Mucosa of descending colon (tissue), 3 donors: ENCODE results near the gene PEMT. TPM values are rescaled to one million over a fixed set of nuclear protein-coding genes. Genes with fewer than 3 reads are reported as not detected.

Experiments
- ATAC-seq: fragments of 200-7000 bp; cut with Tn5 transposase; one replicate; pipeline ENCODE4 v1.9.1; 2020; ENCODE audit warnings: mild to moderate bottlenecking, moderate library complexity
- DNase-seq, 3 donors: peaks; one replicate each; pipeline ENCODE4 v3.0.0-alpha.2; 2020
- H3K36me3 ChIP-seq: fragments of 200-600 bp; one replicate; pipeline ENCODE4 v1.8.0; 2021; ENCODE audit warnings: low read depth, mild to moderate bottlenecking
- H3K4me1 ChIP-seq: fragments of 200-600 bp; one replicate; pipeline ENCODE4 v1.8.0; 2021; ENCODE audit warnings: low read depth, mild to moderate bottlenecking
- H3K4me3 ChIP-seq: fragments of 200-600 bp; one replicate; pipeline ENCODE4 v1.8.0; 2021; ENCODE audit warnings: mild to moderate bottlenecking
- H3K9me3 ChIP-seq: fragments of 200-600 bp; one replicate; pipeline ENCODE4 v1.8.0; 2021; ENCODE audit warnings: mild to moderate bottlenecking
- intact Hi-C, 2 donors: fragments of 100-400 bp; cut with DNase I in 1 of 2; cut with micrococcal nuclease in 1 of 2; formaldehyde crosslinking; loops; one replicate each; pipeline versions ENCODE4 v1.11.0 to v1.11.1; 2022; cut with DNase I, micrococcal nuclease
- total RNA-seq, 3 donors: library from RNA; stranded (reverse); fragmentation: NEBNext Ultra II Directional in 2 of 3; extraction: Animal tissue kit (Norgen Biotek cat#: 25700) in 2 of 3; gene quantifications; one replicate each; pipeline versions ENCODE4 v1.2.1 to v1.2.4, GENCODE V29; 2021 to 2023
- TF ChIP-seq, protein P1 (sequence below): fragments of 200-600 bp; IDR thresholded peaks from one replicate; pipeline ENCODE4 v1.8.0; 2022; ENCODE audit warnings: antibody characterized with exemption, mild to moderate bottlenecking
- donor health status: DM: no; HTN: no; CAD: no; lungs with moderate emphysema.
- donor health status: DM: no; HTN: no; CAD: no.
- donor health status: DM: no; HTN: yes; CAD: no.

The PEMT gene
- total RNA-seq, 3 donors from 2014 or later: 15.4 to 18.3 (median 16.1) TPM

DNA sequence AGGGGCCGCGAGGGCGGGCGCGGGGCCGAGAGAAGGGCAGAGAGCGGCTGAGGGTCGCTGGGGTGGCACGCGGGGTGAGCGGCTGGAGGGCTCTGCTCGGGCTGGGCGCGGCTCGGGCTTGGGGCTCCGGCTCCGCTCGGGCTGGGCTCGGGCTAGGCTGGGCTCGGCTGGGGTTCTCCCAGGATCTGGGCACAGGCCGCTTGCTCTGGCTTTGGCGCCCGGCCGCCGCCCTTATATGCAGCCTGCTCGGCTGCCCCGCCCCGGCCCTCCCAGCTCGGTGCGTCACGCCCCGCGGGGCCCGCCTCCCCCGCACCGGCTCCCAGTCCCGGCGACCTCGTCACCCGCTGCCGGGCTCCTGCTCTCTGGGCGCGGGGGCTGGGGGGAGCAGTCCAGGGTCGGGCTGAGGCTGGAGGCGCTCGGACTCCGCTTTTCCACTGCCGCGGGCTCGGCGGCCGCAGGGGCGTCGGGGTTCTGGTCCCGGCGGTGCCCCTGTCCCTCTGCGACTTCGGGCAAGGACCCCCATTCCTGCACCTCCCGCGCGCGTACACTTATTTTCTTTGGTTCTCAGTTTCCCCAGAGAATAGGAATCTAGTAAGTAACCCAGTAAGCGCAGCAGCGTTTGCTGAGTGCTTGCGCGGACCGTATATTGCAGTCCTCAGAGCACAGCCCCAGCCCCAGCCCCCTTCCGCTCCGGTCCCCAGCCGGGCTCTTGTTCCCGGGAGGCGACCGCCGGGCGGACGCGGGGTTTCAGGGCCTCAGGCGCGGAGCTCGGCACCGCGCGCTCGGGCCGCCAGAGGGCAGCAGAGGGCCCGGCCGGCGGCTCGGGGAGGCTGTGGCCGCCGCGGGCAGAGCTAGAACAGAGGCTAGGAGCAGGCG is 95.1 kb downstream of the PEMT start, which contains the start of gene RASD1:
TSS of gene RASD1 (minus strand) at position 207 of the 876 bp plus-strand sequence. CDS start 214 bp downstream, outside the sequence.
- DNase-seq (peak; percentile 91 to 96 (median 91)), ATAC-seq (peak; percentile 91)
- Histone ChIP-seq H3K9me3 (no peaks in the 10 kb centered on the region), H3K36me3 (no peaks in the 10 kb centered on the region), H3K4me3 (peak within 1 kb of the TSS; percentile 22), H3K4me1 (peaks cover 20% of the 10 kb centered on the region)
- TF ChIP-seq, protein P1, sequence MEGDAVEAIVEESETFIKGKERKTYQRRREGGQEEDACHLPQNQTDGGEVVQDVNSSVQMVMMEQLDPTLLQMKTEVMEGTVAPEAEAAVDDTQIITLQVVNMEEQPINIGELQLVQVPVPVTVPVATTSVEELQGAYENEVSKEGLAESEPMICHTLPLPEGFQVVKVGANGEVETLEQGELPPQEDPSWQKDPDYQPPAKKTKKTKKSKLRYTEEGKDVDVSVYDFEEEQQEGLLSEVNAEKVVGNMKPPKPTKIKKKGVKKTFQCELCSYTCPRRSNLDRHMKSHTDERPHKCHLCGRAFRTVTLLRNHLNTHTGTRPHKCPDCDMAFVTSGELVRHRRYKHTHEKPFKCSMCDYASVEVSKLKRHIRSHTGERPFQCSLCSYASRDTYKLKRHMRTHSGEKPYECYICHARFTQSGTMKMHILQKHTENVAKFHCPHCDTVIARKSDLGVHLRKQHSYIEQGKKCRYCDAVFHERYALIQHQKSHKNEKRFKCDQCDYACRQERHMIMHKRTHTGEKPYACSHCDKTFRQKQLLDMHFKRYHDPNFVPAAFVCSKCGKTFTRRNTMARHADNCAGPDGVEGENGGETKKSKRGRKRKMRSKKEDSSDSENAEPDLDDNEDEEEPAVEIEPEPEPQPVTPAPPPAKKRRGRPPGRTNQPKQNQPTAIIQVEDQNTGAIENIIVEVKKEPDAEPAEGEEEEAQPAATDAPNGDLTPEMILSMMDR: peak; percentile 98
- intact Hi-C loops: no loop called here

DNA sequence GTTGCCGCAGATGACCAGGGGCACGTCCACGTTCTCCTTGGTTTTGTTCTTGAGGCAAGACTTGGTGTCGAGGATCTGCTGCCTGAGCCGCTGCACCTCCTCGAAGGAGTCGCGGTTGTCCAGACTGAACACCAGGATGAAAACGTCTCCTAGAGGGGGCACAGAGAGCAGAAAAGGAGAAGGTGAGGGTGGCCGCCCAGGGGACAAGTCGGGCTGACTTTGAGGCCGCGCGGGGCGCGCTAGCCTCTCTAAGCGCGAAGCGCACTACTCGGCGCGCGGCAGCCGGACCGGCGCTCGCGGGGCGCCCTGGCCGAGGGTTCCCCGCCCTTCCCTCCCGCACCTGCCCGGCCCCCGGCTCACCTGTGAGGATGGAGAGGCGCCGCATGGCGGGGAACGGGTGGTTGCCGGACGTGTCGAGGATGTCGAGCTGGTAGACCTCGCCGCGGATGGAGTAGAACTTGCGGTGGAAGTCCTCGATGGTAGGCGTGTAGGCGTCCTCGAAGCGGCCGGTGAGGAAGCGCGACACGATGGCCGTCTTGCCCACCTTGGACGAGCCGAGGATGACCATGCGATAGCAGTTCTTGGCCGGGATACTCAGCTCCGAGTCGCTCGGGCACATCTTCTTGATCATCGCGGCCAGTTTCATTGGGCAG is 95.8 kb downstream of the PEMT start:
- DNase-seq (peak; percentile 42 to 65 (median 48)), ATAC-seq (peak; percentile 7)
- Histone ChIP-seq H3K36me3 (no peaks in the 10 kb centered on the region), H3K4me1 (peaks cover 20% of the 10 kb centered on the region), H3K4me3 (peak overlapping the region; percentile 22), H3K9me3 (no peaks in the 10 kb centered on the region)
- intact Hi-C loops: no loop called here
- TF ChIP-seq, protein P1: no peak

DNA sequence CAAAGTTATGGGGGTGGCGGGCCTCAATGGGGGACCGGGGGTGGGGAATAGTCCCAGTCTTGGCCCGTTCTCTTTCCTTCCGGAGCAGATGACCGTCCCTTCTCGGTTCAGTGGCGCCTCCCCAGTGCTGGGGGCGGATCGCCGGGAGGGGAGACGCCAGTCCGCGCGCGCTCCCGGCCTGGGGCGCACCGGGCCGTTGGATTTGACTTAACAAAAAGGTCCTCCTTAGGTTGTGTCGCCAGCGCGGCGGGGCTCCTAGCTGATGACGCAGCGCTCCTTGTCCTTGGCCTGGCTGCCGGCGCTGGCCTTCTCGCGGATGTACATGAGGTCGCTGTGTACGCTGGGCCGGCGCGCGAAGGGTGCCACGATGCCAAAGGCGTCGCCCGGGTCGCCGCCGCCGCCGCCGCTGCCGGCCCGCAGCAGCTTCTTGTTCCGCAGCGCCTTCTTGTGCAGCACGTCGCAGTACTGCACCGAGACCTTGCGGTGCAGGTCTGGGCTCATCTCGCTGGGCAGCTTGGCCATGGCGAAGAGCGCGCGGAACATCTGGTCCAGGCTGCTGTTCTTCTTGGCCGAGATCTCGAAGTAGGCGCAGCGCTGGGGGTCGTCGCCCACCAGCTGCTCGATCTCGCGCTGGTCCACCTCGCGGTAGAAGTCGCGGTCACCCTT is 96.5 kb downstream of the PEMT start:
- H3K36me3 ChIP-seq: no peaks in the 10 kb centered on the region
- no peaks in the 10 kb centered on the region for H3K9me3 ChIP-seq
- peak overlapping the region; percentile 22 for H3K4me3 ChIP-seq
- intact Hi-C loops: no loop called here
- DNase-seq (peak; percentile 52 to 69 (median 68)), ATAC-seq (peak; percentile 3)
- TF ChIP-seq, protein P1: no peak
- H3K4me1 ChIP-seq: peaks cover 20% of the 10 kb centered on the region

DNA sequence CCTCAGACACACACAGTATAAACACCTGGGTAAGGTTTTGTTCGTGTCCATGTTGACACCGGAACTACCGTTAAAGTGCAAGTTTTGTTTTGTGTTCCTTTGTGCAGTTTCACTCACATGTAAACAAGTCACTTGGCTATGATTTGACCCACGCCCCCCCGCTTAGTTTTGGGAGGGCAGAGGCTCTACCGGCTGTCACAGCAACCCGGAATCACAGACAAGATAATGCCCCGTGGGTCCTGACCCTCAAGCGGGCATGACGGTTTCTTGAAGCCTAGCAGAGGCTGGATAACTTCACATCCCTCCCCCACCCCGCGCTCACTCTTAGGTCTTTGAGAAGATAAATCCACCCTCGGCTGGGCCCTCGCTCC is 97.0 kb downstream of the PEMT start:
- Histone ChIP-seq H3K36me3 (no peaks in the 10 kb centered on the region), H3K9me3 (no peaks in the 10 kb centered on the region), H3K4me3 (no peak overlapping the region), H3K4me1 (peaks cover 20% of the 10 kb centered on the region)
- DNase-seq (peak in 2 of 3 donors; percentile 52 to 56), ATAC-seq (no peak)
- TF ChIP-seq, protein P1: no peak
- intact Hi-C loops: no loop called here

DNA sequence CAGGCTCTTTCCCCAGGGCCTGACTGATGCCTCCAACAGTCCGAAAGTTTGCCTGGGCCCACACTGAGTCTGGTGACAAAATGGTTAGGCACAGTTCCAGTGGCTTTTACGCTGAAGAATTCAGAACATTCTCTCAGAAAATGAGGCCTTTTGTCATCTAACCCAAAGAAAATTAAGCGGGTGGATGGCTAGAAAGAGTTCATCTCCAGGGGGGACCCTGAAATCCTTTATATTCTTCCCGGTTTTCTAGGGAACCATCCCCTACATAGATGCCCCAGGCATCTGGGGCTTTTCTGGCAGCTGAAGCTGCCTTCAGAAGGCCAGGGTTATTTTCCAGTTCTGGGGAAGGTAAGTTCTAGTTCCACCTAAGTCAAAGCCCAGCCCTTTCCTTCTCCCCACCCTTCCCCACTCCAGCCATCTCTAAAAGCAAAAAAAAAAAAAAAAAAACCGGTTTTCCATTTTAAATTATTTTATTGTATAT is 97.5 kb downstream of the PEMT start:
- TF ChIP-seq, protein P1: no peak
- Histone ChIP-seq H3K36me3 (no peaks in the 10 kb centered on the region), H3K4me1 (peaks cover 20% of the 10 kb centered on the region), H3K4me3 (no peak overlapping the region), H3K9me3 (no peaks in the 10 kb centered on the region)
- DNase-seq (peak in 1 of 3 donors; percentile 19), ATAC-seq (no peak)
- intact Hi-C loops: no loop called here
